GM18868 (cell line): ENCODE data around the gene AURKB.
A peak's percentile ranks its signal among the peaks of the same experiment; 100 is the strongest.
"Not testable (repeated sequence)": the region's sequence is repeated elsewhere in the genome, so short reads cannot be mapped to it uniquely, and the experiment has no call there.

Source experiments
- ATAC-seq: cut with Tn5 transposase; IDR thresholded peaks from one replicate; pipeline ENCODE4 v1.9.1; 2021; ENCODE audit warnings: mild to moderate bottlenecking, moderate library complexity; ENCODE audit not compliant: unreplicated experiment

Gene AURKB

GRCh38 chr17:8189041-8189710 is 21.2 kb downstream of the AURKB start:
- ATAC-seq: no peak

- no peak for ATAC-seq
Measured at GRCh38 chr17:8188263-8188839, 22.0 kb downstream of the AURKB start.

GRCh38 chr17:8187517-8188262 is 22.7 kb downstream of the AURKB start:
- ATAC-seq: peak; percentile 20

DNA sequence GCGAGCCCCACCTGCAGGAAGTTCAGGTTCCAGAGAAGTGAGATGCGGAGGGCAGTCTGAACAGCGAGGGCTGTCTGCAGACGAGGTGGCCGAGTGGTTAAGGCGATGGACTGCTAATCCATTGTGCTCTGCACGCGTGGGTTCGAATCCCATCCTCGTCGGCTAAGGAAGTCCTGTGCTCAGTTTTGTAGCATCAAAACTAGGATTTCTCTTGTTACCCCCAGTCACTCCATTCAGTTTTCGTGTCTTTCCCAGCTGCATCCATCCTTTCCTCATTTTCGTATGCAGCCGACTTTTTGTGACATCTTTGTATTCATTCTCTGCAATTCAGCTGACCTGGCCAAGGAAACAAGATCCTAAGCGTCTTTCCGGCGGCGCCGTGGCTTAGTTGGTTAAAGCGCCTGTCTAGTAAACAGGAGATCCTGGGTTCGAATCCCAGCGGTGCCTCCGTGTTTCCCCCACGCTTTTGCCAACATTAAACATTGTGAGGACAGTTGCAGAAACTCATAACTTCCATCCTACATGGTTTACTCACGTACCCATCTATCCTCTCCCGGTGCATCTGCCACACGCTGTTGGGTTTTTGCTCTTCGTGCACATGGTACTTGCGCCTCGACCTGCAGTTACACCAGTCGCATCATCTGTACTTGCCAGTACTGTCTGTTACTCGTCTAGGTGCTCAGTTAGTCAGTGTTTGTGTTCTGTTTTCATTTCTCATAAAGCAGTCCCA is 23.4 kb downstream of the AURKB start:
- peak; percentile 18 for ATAC-seq

- no peak for ATAC-seq
Measured at GRCh38 chr17:8186446-8186786, 24.0 kb downstream of the AURKB start.

DNA sequence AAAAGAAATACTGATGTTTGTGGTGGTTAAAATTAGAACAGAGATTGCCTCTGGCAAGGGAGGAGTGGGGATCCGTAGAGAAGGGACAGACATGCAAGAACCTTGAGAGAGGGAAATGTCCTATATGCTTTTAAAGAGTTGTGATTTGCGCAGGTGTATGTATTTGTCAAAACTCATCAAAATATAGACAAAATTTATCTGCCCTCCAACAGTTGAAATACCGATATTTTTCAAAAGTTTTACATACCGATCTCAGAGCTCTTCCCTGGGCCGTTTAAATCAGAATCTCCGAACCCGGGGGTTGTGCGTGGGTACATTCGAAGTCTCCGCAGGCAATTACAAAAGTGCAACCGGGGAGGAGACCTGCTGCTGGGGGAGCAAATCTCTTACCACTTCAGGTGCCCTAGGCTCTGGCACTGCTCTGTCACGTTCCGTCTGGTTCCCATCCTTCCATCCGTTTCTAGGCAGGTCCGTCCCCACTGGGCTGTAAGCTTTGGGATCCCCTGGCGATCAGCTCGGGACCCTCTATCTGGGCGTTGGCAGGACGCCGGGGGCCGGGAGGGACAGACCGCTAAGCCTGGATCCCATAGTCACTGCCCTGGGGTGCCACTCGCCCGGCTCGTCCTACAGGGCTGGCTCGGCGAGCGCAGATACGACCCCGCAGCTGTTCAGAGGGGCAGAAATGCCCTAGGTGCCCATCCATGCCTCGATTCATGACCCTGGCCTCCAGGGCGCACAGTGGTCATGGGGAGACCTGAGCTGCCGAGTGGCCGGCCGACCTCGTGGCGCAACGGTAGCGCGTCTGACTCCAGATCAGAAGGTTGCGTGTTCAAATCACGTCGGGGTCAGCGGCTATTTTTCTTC is 24.6 kb downstream of the AURKB start:
- no peak for ATAC-seq

- no peak for ATAC-seq
Measured at GRCh38 chr17:8176998-8177731, 33.2 kb downstream of the AURKB start.

- peak; percentile 57 for ATAC-seq
Measured at GRCh38 chr17:8176197-8176940, 34.0 kb downstream of the AURKB start, which contains the start of gene TMEM107. TSS of gene TMEM107 (minus strand) at chr17:8176380. CDS start at chr17:8176286, 94 bp downstream.

- ATAC-seq: no peak
Measured at GRCh38 chr17:8175795-8176196, 34.6 kb downstream of the AURKB start.

GRCh38 chr17:8173871-8174322 is 36.5 kb downstream of the AURKB start:
- no peak for ATAC-seq

DNA sequence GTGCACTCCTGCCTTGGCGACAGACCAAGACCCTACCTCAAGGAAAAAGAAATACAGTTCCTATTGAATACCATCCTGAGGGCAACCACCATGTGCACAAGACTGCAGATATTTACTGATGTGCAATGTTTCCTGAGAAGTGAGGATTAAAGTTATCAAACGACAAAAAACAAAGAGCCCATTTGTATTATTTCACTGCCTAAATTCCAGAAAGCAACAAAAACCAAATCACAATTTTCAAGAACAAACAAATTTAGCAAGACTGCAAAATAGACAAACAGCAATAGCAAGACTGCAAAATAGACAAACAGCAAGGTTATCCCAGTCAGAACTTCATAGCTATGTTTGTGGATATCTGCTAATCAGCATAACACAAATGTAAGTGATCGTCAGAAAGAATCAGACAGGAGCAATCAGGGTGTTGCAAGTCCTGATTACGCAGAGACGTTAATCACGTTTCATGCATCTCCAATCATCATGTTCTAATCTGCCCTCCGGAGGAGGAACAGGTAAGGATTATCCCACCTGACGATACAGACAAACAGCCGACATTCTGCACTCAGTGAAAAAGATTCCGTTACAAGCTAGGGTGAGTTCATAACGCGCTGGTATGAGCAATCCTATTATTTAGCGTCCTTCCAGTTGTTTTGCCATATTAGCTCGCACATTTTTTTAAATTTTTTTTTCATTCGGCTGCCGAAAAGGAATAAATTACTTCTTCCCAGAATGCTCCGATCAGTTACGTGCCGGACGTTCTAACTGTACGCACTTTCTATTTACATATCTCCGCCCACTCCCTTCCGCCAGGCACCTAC is 37.1 kb downstream of the AURKB start:
- peak; percentile 59 for ATAC-seq

DNA sequence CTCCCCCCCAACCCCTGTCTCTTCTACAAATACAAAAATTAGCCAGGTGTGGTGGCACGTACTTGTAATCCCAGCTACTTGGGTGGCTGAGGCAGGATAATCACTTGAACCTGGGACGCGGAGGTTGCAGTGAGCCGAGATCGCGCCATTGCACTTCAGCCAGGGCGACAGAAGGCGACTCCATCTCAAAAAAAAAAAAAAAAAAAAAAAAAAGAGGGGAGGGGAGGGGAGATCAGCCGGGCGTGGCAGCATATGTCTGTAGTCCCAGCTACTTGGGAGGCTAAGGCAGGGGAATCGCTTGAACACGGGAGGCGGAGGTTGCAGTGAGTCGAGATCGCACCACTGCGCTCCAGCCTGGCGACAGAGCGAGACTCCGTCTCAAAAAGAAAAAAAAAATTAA is 40.2 kb downstream of the AURKB start:
- not testable (repeated sequence) for ATAC-seq

- no peak for ATAC-seq
Measured at GRCh38 chr17:8167526-8167925, 42.8 kb downstream of the AURKB start.

DNA sequence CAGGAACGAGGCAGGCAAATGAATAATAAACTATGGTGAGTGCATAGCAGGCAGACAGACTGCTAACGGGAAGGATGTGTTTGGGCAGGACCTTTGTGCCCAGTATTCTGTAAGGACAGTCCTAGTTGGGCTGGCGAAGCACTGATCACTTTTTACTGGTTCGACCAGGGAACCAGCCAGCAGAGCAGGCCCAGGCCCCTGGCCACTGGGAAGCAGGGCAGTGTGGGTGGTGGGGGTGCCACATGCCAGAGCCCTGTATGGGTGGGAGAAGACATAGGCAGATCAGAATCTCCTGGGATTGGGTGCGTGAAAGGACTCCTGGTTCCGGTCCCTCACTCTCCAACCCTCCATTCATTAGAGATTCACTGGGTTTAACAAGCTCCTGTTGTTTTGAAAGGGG is 43.6 kb downstream of the AURKB start:
- no peak for ATAC-seq

DNA sequence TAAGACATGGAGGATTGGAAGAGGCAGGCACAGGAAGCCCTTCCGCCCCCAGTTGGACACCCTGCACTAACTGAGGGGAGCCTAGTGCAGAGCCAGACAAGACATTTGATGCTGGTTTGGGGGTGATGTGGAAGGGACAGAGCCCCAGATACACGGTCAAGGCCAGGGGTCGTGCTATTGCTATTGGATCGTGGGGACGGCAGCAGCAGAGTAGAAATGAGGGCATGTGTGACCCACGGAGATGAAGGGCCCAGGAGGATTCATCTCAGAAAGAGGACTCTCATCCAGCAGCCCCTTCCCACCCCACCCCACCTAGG is 45.6 kb downstream of the AURKB start:
- no peak for ATAC-seq

DNA sequence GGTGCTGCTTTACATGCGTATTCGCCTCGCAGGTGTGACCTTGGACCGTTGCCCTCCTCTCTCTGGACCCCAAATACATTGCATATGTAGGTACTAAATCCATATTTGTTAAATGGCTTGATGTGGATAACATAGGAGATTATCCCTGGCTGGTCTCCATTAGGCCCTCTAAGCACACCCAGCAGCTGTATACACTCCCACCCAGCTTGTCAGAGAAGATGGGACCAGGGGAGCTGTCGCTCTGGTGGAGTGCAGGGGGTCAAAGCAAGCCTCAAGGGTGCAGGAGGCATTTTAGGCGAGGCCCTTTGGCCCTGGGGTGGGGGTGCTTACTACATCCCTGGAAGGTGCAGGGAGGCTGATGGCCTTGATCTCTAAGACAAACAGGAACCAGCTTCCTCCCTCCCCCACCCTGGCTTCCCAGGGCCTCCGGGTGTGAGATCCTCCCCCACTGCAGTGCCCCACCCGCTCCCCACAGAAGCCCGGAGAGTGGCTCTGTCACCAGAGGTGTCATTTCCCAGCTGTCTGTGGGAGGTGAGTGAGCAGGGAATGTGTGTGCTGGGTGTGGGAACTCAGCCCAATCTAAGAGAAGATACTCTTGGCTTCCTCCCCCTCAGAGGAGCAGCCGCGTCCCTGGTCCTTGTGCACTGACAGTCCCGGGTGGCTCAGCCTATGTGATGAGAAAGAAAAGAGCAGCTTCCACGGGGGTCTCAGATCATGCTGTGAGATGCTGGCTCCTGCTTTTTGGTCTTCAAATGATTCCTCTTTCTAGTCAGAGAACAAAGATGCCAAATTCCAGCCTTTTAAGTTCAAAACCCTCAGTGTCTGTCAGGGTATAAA is 46.2 kb downstream of the AURKB start:
- no peak for ATAC-seq
